ENCODE measurements around the gene IGF2BP3.

The IGF2BP3 gene

GRCh38 chr7:23350466-23350865 lies 119.8 kb downstream of the IGF2BP3 start:
- no peak for DNase-seq (ENCODE audit: low read depth)
- TF ChIP-seq, protein P1, sequence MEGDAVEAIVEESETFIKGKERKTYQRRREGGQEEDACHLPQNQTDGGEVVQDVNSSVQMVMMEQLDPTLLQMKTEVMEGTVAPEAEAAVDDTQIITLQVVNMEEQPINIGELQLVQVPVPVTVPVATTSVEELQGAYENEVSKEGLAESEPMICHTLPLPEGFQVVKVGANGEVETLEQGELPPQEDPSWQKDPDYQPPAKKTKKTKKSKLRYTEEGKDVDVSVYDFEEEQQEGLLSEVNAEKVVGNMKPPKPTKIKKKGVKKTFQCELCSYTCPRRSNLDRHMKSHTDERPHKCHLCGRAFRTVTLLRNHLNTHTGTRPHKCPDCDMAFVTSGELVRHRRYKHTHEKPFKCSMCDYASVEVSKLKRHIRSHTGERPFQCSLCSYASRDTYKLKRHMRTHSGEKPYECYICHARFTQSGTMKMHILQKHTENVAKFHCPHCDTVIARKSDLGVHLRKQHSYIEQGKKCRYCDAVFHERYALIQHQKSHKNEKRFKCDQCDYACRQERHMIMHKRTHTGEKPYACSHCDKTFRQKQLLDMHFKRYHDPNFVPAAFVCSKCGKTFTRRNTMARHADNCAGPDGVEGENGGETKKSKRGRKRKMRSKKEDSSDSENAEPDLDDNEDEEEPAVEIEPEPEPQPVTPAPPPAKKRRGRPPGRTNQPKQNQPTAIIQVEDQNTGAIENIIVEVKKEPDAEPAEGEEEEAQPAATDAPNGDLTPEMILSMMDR (IDR thresholded peaks at IDR 0.05; ENCODE audit: insufficient read depth, low read depth, low read length, missing control alignments) = no peak

GRCh38 chr7:23349484-23350157 lies 120.7 kb downstream of the IGF2BP3 start:
- peak; percentile 52 for DNase-seq (ENCODE audit: low read depth)
- H3K4me3 ChIP-seq (ENCODE audit: low read length) = no peak overlapping the region
- TF ChIP-seq, protein P1 (IDR thresholded peaks at IDR 0.05; ENCODE audit: insufficient read depth, low read depth, low read length, missing control alignments) = no peak

More at GRCh38 chr7:23350466-23350865, 119.8 kb downstream of the IGF2BP3 start:
- H3K4me3 ChIP-seq (ENCODE audit: low read length) = no peak overlapping the region

GRCh38 chr7:23347682-23348180 lies 122.6 kb downstream of the IGF2BP3 start:
- DNase-seq (ENCODE audit: low read depth) = peak; percentile 88
- H3K4me3 ChIP-seq (ENCODE audit: low read length) = no peak overlapping the region
- TF ChIP-seq, protein P1 (IDR thresholded peaks at IDR 0.05; ENCODE audit: insufficient read depth, low read depth, low read length, missing control alignments) = no peak

DNA sequence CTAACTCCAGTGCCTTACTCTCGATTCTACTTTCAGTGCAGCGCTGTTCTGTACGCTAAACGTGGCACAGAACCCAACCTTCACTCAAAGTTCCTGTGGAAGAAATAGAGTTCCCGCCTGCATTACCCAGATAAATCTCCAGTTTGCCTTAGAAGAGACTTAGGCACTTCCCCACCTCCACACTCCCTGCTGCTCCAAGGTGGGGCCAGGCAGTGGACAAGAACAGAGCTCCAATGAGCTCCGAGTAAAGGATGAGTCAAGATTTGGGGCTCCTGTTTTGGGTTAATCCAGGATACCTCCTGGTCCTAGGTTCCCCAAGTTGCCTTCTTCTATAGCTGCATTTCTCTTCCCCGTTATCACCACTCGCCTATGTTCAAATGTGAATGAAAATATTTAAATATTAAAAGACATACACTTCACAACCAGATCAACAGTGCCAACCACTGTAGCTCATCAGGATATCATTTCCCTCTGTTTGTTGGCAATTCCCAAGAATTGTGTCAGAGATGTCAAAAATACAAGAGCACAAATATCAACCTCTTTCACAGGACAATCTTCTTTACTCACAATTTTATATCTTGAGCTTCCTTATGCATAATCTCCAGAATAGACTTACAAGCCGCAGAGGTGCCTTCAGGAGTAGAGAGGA lies 123.1 kb downstream of the IGF2BP3 start:
- H3K4me3 ChIP-seq (ENCODE audit: low read length) = no peak overlapping the region
- DNase-seq (ENCODE audit: low read depth) = no peak
- TF ChIP-seq, protein P1 (IDR thresholded peaks at IDR 0.05; ENCODE audit: insufficient read depth, low read depth, low read length, missing control alignments) = no peak

DNA sequence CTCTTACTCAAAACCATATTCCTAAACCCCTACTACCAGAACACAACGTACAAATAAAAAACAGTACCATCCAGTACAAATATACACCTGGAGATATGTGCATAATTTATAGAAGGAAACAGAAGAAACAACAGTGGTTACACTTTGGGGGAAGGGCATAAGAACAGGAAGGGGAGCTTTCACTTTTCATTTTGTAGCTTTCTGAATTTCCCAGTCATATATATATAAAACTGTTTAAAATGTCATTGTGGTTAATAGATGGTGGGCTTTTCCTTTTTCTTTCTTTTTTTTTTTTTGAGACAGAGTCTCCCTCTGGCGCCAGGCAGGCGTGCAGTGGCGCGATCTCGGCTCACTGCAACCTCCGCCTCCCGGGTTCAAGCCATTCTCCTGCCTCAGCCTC lies 124.0 kb downstream of the IGF2BP3 start:
- TF ChIP-seq, protein P1 (IDR thresholded peaks at IDR 0.05; ENCODE audit: insufficient read depth, low read depth, low read length, missing control alignments) = no peak
- DNase-seq (ENCODE audit: low read depth) = no peak
- H3K4me3 ChIP-seq (ENCODE audit: low read length) = no peak overlapping the region

- no peak overlapping the region for H3K4me3 ChIP-seq (ENCODE audit: low read length)
- no peak for DNase-seq (ENCODE audit: low read depth)
- TF ChIP-seq, protein P1 (IDR thresholded peaks at IDR 0.05; ENCODE audit: insufficient read depth, low read depth, low read length, missing control alignments) = no peak
Measured at GRCh38 chr7:23345601-23346000, 124.7 kb downstream of the IGF2BP3 start.

All from epithelial cell of esophagus (primary cell).